ENCODE data around the gene CAST. TPM values are rescaled to one million over a fixed set of nuclear protein-coding genes. Genes with fewer than 3 reads are reported as not detected.

The CAST gene
- total RNA-seq, 1 experiment from 2014 or later, result 136 TPM

DNA sequence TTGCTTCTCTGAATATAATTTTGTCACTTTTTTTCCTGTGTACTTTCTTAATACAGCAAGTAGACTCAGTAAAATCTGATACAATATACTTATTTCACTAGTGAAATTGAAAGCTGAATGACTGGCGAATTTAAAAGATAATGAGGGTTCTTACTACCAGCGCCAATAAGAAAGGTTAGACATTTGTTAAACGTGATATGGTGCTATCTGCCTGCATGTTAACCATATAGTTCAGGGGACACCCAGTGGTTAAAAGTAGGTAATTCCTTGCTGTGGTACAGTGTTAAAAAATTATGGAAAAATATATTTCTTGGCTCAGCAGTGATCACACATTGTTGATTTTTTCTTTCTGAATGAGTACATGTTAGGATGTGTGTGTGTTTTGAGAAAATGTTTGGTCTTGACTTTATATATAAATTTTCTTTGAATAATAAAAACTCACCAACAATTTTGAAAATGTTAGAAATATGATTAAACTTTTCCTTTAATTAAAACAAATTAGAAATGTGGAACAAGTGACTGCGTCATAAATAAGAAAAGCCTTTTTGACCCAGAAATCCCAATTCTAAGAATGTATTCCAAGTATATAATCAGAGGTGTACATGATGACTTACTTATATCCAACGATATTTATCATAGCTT lies 25.8 kb downstream of the CAST start:
- H3K36me3 ChIP-seq, result peaks cover 10% of the 10 kb centered on the region
- H3K4me3 ChIP-seq, result peak overlapping the region; percentile 8
- no peak for DNase-seq
- no peaks in the 10 kb centered on the region for H3K27me3 ChIP-seq
- H3K9me3 ChIP-seq, result no peaks in the 10 kb centered on the region

DNA sequence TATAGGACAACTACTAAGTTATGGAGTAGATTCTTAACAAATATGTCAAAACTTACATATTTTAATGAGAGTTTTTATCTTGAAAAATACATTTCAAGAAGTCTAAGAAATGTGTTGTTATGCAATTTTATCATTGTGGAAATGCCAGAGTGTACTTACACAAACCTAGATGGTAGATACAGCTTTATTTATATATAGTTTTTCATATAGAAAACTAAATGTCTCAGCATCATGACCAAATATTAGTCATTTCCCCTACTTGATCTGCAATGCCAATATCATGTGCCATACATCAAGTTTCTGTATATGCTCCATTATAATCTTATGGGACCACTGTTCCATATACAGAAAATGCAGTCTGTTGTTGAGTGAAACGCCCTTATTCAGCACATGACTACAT lies 28.7 kb downstream of the CAST start:
- no peak for DNase-seq
- peaks cover 7% of the 10 kb centered on the region for H3K36me3 ChIP-seq

DNA sequence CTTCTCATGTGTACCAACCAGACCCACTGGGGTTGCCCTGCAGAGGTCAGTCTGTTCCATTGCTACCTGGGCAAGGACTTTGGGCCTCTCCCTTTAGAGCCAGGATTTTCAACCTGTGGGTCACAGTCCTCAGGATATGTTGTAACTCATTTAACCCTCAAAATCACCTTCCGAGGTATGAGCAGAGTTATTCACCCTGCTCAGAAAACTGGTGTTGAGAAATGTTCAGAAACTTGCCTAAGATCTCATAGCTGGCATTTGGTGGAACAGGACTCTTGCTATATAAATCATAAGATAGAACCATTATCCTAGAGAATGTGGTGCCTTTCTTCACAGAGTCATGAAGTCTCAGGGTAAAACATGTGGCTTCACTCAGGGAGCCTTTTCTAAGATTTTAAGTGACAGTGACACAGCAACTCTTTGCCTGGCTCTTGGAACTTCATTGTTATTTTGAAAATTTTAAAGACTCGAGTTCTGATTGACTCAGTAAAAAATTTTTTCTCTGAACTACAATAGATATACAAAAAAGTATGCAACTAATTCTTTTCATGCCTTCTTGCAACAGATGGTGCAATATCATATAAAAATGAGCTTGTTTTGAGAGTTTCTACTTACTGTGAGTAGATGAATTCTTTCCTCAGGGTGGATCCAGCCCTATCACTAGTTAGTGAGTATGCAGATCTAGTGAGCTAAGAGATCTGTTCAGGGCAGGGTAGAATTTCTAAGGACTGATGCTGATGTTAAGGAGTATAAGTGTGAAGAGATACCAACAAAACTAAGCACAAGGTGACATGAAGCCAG lies 29.5 kb downstream of the CAST start:
- Histone ChIP-seq H3K36me3 (peaks cover 11% of the 10 kb centered on the region), H3K4me3 (no peak overlapping the region), H3K27me3 (no peaks in the 10 kb centered on the region), H3K9me3 (no peaks in the 10 kb centered on the region)
- DNase-seq, result no peak

More for the DNA sequence above, 28.7 kb downstream of the CAST start:
- Histone ChIP-seq H3K9me3 (no peaks in the 10 kb centered on the region), H3K27me3 (no peaks in the 10 kb centered on the region), H3K4me3 (no peak overlapping the region)

DNA sequence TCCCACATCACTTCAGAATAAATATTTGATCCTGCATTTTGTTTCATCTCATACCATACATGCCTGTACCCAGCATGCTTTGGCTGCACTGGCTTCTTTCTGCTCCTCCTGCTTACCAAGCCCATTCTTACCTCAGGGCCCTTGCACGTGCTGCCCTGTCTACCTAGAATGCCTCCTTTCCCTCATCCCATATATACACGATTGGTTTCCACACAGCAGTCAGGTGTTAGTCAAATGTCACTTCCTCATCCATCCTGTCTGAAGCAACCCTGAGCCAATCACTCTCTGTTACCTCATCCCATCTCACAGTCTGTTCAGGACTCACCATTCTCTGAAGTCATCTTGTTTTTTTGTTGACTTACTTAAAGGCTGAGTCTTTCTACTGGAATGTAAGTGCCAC lies 30.3 kb downstream of the CAST start:
- DNase-seq, result no peak
- H3K36me3 ChIP-seq, result peaks cover 18% of the 10 kb centered on the region
- H3K4me3 ChIP-seq, result no peak overlapping the region
- no peaks in the 10 kb centered on the region for H3K9me3 ChIP-seq
- H3K27me3 ChIP-seq, result no peaks in the 10 kb centered on the region

DNA sequence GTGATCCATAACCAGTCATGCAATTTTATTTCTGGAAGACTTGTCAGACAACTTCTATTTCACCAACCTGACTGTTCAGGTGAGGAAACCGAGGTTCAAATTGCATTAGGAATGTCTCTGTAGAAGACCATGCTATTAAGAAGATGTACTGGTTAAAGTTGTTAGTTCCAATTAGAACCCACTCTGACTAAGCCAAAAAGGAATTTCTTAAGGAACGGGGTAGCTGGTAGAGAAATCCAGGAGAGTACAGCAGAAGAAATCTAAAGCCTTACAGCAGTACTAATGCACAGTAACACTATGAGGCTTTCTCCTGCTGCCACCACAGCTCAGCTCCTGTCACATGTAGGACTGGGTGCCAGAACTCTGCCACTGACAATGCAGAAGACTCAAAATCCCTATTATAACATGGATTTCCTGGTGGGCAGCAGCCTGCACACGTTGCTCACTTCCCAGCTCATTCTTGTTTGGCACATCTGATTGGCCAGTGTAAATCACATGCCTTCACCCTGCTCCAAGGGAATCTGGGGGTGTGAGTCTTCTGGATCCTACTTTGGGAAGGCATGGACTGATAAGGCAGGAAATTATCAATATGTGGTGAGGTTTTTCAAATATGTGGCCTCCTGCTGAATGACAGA lies 37.1 kb downstream of the CAST start:
- H3K27me3 ChIP-seq, result no peaks in the 10 kb centered on the region
- DNase-seq, result no peak
- H3K36me3 ChIP-seq, result peaks cover 30% of the 10 kb centered on the region
- no peaks in the 10 kb centered on the region for H3K9me3 ChIP-seq
- H3K4me3 ChIP-seq, result no peak overlapping the region

DNA sequence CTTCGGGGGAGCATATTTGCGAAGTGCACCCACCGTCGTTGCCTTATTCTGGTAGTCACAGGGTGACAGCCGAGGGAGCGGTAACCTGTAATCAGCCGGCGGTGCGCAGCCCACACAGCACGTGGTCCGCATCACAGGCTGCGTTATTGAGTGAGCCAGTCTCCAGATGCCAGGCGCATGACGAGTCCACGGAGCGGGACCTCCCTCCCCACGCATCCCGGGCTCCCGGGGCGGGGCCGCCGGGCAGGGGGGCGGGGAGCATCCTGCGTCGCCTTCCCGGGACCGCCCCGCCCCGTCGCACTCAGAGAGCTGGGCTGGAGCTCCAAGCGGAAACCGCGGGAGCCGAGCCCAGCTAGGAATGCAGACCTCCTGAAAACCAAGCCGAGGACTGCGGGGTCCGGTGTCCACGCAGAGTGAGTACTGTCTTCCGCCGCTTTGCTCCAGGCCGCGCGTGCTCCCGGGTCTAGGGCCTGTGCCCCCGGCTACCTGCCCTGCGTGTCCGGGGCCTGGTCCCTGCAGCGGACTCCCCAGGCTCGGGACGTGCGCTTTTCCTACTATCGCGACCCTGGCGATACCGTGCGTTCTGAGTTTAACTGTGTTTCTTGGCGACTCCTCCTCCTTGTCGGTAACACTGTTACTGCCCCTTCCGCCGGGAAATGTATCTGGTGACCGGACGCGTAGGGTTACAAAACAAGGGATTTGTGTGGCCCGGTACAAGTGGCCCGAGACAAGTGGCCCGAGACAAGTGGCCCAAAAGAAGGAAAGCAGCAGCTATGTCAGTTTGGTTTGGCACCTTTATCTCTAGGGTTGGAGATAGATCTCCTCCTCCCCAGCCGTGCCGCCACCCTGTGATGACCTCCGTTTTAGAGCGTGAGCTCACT lies 40.6 kb downstream of the CAST start:
- Histone ChIP-seq H3K4me3 (peak overlapping the region; percentile 67), H3K36me3 (peaks cover 12% of the 10 kb centered on the region; the same call in 1 of the 2 replicates), H3K27me3 (no peaks in the 10 kb centered on the region), H3K9me3 (no peaks in the 10 kb centered on the region)
- DNase-seq, result peak; percentile 98

DNA sequence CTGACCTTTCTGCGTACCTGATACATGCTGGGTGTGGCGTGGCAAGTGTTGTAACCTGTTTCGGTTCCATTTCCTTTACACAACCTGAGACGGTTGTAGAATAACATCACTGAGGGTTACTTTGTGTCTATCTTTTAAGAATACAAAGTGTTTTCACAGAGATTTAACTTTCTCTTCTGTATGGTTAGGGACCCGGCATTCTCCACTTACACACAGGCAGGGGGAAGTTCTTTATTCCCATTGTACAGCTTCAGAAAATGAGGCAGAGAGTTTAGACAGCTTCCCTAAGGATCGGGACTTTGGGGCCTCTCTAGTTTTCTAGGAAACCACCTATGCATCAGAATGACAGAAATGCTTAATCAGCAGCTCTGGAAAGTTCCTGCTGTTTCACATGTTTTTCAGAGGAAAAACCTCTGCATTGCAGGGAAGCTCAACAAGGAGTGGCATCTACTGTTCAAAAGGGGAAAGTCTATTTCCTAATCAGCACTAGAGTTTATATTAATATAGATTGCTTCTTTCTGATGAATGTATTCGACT lies 41.3 kb downstream of the CAST start:
- H3K36me3 ChIP-seq, result 0 out of 2 replicates have a peak, but pooled peaks cover 5% of the 10 kb centered on the region
- H3K9me3 ChIP-seq, result no peaks in the 10 kb centered on the region
- DNase-seq, result no peak
- H3K27me3 ChIP-seq, result no peaks in the 10 kb centered on the region
- peak overlapping the region; percentile 67 for H3K4me3 ChIP-seq

DNA sequence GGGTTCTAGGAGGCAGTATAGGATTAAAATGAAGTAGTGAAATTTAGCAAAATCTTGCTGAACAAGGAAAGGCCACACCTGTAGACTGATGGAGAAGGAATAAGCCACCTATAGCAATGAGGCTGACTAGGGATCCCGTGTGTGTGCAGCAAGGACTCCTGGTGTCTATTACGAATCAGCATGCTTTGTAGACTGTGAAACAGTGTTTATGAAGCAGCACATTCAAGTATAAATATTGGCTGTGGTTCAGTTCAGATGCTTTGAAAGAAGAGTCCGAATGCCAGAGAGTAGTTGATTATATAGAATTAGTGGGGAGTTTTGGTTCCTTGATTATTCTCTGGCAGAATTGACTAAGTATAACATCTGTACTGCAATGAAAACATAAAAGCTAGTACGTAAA lies 41.8 kb downstream of the CAST start:
- H3K9me3 ChIP-seq, result no peaks in the 10 kb centered on the region
- H3K36me3 ChIP-seq, result 0 out of 2 replicates have a peak, but pooled peaks cover 4% of the 10 kb centered on the region
- H3K27me3 ChIP-seq, result no peaks in the 10 kb centered on the region
- H3K4me3 ChIP-seq, result peak overlapping the region; percentile 67
- DNase-seq, result no peak

DNA sequence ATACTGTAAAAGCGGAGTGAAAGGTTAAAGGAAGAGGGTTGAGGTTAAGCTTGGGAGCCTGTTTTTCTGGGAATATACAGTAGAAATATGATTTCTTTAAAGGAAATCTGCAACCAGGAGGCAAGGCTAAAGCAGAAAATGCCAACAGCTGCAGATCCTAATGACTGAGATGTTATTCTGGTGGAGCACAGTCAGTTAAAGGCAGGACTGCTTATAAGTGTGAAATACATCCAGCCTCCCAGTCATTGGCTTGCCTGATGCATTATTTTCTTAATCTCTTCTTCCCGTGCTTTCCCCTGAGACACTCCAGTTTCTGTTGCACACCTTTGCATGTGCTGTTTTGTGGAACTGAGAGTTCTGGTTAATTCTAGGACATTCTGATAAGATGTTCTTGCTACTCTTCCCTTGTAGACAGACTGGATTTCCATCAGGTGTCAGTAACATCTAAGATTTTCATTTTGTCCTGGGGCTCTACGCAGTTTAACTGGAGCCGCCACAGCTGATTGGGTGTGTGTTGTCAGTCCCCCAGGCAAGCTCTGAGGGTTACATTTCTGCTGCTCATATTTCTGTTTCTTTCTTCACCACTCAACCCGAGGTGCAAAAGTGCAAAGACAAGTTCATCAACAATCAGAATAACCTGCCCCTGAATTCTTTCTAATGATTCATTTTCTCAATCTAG lies 44.4 kb downstream of the CAST start:
- DNase-seq, result no peak
- H3K4me3 ChIP-seq, result no peak overlapping the region
- peaks cover 4% of the 10 kb centered on the region; the same call in 1 of the 2 replicates for H3K36me3 ChIP-seq
- H3K9me3 ChIP-seq, result no peaks in the 10 kb centered on the region
- no peaks in the 10 kb centered on the region for H3K27me3 ChIP-seq

DNA sequence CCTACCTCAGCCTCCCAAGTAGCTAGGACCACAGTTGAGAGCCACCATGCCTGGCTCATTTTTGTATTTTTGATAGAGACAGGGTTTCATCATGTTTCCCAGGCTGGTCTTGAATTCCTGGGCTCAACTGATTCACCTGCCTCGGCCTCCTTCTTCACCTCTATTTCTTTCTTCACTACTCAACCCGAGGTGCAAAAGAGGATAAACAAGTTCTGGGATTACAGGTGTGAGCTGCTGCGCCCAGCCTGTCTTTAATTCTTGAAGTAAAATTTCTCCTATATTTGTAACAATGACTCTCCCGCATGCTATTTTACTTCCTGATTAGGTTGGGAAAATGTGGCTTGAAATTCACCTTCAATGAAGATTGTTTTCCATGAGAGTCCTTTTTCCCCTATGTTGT lies 46.4 kb downstream of the CAST start:
- Histone ChIP-seq H3K27me3 (no peaks in the 10 kb centered on the region), H3K4me3 (no peak overlapping the region), H3K9me3 (no peaks in the 10 kb centered on the region), H3K36me3 (no peaks in the 10 kb centered on the region; the same call in 1 of the 2 replicates)
- DNase-seq, result no peak

DNA sequence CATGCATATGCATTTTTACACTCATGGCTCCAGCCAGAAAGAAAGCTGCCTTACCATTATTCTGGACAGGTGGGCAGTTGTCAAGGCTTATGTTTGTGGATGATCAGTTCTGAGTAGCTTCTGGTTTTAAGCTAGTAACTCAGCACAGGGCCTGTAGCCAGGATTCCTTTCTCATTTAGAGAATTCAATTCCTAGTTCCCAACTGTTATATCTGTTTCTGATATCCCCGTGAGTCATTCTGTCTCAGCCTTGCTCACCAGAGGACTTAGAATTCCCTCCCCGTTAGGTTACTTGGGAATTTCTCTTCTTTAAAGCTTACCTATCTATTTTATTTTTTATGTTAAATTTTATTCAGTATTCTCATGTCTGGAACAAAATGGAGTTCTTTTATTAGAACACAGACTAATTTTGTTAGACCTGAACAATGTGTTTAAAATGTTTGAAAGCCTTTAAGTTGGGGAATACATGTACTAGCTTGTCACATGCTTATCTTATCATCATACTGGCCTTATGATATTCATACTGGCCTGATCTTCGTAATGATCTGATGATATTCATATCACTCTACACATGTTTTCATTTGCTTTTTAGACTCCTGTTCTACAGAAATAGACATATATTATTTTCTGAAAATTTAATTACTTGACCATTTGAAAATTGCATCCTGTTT lies 47.1 kb downstream of the CAST start:
- Histone ChIP-seq H3K36me3 (no peaks in the 10 kb centered on the region; the same call in 1 of the 2 replicates), H3K4me3 (no peak overlapping the region), H3K9me3 (no peaks in the 10 kb centered on the region), H3K27me3 (no peaks in the 10 kb centered on the region)
- DNase-seq, result peak; percentile 77

DNA sequence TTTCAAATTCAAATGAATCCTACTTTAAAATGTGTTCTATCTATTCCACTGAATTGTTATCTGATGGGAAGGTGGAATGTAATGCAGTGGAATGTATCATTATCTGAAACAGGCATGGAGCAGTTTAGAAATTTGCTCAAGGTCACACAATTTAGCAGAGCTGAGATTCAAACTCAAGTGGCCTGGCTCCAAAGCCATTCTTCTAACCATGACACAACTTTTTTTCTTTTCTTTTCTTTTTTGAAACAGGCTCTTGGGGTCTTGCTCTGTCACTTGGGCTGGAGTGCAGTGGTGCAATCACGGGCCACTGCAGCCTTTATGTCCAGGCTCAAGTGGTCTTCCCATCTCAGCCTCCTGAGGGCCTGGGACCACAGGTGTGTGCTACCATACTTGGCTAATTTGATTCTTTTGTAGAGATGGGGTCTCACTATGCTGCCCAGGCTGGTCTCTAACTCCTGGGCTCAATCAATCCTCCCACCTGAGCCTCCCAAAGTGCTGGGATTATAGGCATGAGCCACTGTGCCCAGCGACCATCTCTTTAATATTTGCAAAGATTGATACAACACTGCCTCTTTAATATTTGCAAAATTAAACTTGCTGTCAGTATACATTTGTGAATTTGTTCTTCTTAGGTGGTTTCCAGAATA lies 50.0 kb downstream of the CAST start:
- Histone ChIP-seq H3K27me3 (no peaks in the 10 kb centered on the region), H3K36me3 (peaks cover 6% of the 10 kb centered on the region), H3K9me3 (no peaks in the 10 kb centered on the region), H3K4me3 (no peak overlapping the region)
- no peak for DNase-seq

DNA sequence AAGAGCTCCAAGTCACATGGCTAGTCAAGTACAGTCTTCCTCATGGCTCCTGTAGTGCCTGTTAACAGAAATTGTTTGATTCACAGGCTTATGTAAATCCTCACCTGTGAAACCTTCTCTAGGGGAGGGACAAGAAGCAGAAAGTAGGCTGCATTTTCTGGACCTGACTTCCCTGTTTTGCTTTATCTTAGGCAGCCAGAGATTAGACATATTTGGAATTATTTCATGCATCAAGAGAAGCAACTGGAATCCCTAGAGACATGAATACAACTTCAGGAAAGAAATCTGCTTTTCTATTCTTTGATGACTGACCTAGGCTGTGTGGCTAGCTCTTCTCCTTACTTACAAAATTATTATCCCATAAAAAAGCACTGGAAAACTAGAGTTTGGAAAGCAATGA lies 52.3 kb downstream of the CAST start:
- no peak for DNase-seq
- no peaks in the 10 kb centered on the region for H3K27me3 ChIP-seq
- H3K4me3 ChIP-seq, result no peak overlapping the region
- no peaks in the 10 kb centered on the region for H3K9me3 ChIP-seq
- peaks cover 6% of the 10 kb centered on the region for H3K36me3 ChIP-seq

DNA sequence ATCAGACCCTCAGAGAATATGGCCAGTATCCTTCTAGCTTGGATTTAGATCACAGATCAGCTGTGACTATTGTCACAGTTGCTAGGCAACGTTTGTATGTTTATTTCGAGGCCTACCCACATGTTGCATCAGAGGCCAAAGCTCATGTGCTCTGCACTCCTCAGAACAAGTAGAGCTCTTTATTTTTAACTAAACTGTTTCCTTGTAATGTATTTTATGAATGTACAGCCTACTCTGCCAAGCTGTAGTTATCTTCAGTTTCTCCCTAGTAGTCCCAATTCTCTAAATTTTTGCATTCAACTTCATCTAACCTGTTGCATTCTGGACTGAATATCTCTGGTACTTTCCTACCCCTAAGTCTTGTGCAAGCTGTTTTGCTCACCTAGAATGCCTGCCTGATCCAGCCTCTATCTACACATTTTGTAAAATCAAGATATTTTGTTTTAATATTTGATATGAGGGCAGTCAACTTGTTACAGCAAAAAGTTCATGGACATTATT lies 52.8 kb downstream of the CAST start:
- no peak for DNase-seq
- Histone ChIP-seq H3K9me3 (no peaks in the 10 kb centered on the region), H3K27me3 (no peaks in the 10 kb centered on the region), H3K4me3 (no peak overlapping the region), H3K36me3 (peaks cover 6% of the 10 kb centered on the region)

DNA sequence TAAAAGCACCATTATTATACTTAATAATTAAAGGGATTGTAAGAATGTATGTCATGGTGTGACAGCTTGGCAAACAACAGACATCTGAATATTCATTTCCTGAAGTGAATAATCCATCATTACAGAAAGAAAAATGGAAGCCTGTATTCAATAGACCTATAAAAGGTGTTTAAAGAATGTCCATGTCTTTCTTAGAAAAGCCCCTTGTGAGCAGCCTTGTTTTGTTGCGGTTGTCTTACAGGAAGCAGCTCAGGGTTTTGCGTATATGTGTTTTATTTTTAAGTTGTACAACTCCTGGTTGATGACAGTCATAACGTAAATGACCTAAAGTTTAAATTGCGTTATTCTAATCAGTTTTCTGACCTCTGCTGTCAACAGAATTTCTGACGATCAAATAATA lies 53.8 kb downstream of the CAST start:
- Histone ChIP-seq H3K4me3 (no peak overlapping the region), H3K36me3 (peaks cover 6% of the 10 kb centered on the region), H3K9me3 (no peaks in the 10 kb centered on the region), H3K27me3 (no peaks in the 10 kb centered on the region)
- no peak for DNase-seq

Measured in MG63 (cell line).